IPS-18a (cell line): ENCODE measurements around the gene PRDM9.

ENCODE experiments used
- H3K27ac ChIP-seq: one replicate; pipeline ENCODE4 v1.5.1; 2013; ENCODE audit warnings: low read length
- H3K27me3 ChIP-seq: one replicate; pipeline ENCODE4 v1.6.1; 2013; ENCODE audit warnings: mild to moderate bottlenecking, low read length; ENCODE audit not compliant: control insufficient read depth, insufficient read depth
- H3K36me3 ChIP-seq: one replicate; pipeline ENCODE4 v1.6.1; 2013; ENCODE audit warnings: low read depth, low read length; ENCODE audit not compliant: control insufficient read depth
- H3K4me1 ChIP-seq: one replicate; pipeline ENCODE4 v1.6.1; 2013; ENCODE audit warnings: low read depth, low read length; ENCODE audit not compliant: control insufficient read depth
- H3K4me3 ChIP-seq: one replicate; pipeline ENCODE4 v1.5.1; 2013; ENCODE audit warnings: low read length
- H3K9ac ChIP-seq: one replicate; pipeline ENCODE4 v1.6.1; 2013; ENCODE audit warnings: mild to moderate bottlenecking, low read length, moderate library complexity
- H3K9me3 ChIP-seq: one replicate; pipeline ENCODE4 v1.6.1; 2013; ENCODE audit warnings: low read depth, low read length; ENCODE audit not compliant: control insufficient read depth

Gene PRDM9

DNA sequence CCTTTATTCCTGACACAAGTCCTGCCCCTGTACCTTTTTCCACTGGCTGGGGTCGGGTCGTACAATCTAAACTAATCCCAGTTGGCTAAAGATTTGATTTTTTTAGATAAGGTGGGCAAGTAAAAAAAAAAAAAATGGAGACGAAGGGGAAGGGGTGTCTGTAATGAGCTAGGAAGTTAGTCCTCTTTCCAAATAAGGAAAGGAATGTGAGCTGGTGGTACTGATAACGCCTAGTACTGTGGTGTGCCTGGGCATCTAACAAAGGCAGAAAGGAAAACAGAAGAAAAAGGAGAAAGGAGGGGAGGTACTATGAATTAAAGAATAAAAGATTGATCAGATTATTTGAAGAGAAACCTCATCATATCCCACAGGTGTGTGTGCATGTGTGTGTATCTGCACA lies 21.3 kb downstream of the PRDM9 start:
- H3K36me3 ChIP-seq: no peaks in the 10 kb centered on the region
- no peak overlapping the region for H3K4me3 ChIP-seq
- H3K4me1 ChIP-seq: no peaks in the 10 kb centered on the region
- no peak overlapping the region for H3K9ac ChIP-seq
- H3K9me3 ChIP-seq: peaks cover 4% of the 10 kb centered on the region
- H3K27me3 ChIP-seq: no peaks in the 10 kb centered on the region
- H3K27ac ChIP-seq: no peak overlapping the region

DNA sequence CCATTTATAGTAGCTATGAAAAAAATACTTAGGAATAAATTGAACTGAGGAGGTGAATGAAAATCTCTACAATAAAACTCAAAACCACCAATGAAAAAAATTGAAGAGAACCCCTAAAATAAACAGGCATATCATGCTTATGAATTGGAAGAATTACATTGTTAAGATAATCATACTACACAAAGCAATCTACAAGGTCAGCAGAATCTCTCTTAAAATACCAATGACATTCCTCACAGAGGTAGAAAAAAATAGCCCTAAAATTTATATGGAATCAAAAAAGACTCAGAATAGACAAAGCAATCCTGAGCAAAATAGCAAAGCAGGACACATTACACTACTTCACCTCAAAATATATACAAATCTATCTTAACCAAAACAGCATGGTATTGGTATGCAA lies 23.2 kb downstream of the PRDM9 start:
- no peak overlapping the region for H3K27ac ChIP-seq
- no peaks in the 10 kb centered on the region for H3K4me1 ChIP-seq
- no peaks in the 10 kb centered on the region for H3K27me3 ChIP-seq
- H3K9me3 ChIP-seq: peaks cover 4% of the 10 kb centered on the region
- H3K4me3 ChIP-seq: no peak overlapping the region
- no peak overlapping the region for H3K9ac ChIP-seq
- no peaks in the 10 kb centered on the region for H3K36me3 ChIP-seq

DNA sequence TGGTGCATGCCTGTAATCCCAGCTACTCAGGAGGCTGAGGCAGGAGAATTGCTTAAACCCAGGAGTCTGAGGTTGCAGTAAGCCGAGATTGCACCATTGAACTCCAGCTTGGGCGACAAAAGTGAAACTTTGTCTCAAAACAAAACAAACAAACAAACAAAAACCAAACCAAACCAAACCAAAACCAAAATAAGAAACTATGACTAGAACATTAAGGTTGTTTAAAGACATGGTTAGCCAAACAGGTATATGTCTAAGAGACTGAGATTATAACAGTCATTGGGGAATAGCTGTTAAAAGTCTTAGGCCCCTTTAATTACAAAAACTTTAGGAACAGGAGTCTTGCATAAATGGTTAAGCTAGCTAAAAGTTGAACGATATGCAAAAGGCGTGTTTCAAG lies 63.6 kb downstream of the PRDM9 start:
- no peaks in the 10 kb centered on the region for H3K27me3 ChIP-seq

More for the DNA sequence above, 63.6 kb downstream of the PRDM9 start:
- no peak overlapping the region for H3K9ac ChIP-seq
- no peaks in the 10 kb centered on the region for H3K4me1 ChIP-seq
- H3K4me3 ChIP-seq: no peak overlapping the region
- H3K9me3 ChIP-seq: no peaks in the 10 kb centered on the region
- no peak overlapping the region for H3K27ac ChIP-seq
- H3K36me3 ChIP-seq: no peaks in the 10 kb centered on the region
